ENCODE results near the gene CREBZF. TPM values are rescaled to one million over a fixed set of nuclear protein-coding genes. Genes with fewer than 3 reads are reported as not detected.
"Not testable (repeated sequence)": the region's sequence is repeated elsewhere in the genome, so short reads cannot be mapped to it uniquely, and the experiment has no call there.

CREBZF gene
- total RNA-seq, 2 donors from 2014 or later, result 46.1 to 84.6 TPM

DNA sequence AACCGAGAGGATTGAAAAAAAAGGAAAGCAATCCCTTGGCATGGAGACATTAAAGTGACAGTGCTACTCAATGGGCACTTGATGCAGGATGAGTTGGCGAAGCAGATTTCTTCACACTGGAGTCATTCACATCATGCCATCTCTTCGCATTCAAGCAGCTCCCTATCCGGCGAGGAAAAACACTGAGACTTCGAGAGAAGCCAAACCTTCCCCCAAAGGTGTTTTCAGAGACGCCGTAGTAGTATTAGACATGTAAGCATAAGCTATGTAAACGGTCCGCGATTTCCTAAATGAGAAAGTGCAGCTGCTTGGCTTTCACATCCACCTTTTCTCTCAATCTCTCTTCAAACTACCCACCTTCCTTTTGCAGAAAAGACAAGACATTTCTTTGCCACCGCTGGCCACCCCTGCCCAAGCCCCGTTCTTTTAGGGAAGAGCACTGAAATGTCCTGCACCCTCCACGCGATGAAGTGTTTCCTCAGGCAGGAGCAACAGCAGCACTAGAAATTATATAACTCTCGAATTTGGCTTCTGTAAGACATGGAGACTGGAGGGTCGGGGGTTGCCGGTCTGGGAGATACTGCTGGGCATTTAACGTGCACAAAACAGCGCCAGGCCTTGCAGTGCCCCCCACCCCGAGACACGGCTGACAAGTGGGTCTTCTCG, 37.5 kb downstream of the CREBZF start, which contains the start of gene DLG2:
DLG2 (minus strand) TSS at position 13 of the 666 bp plus-strand sequence.
- Mint-ChIP-seq H3K4me1 (ENCODE audit: low read depth in 2 of 2) (peaks cover 17 to 18% of the 10 kb centered on the region in 2 donors), H3K4me3 (peak within 1 kb of the TSS; percentile 97), H3K27me3 (peaks cover 2 to 15% of the 10 kb centered on the region in 2 donors), H3K27ac (peak within 1 kb of the TSS; percentile 82 to 91), H3K9me3 (no peaks in the 10 kb centered on the region), H3K36me3 (no peaks in the 10 kb centered on the region)
- no peak for DNase-seq (ENCODE audit: low spot score)
- no peak for ATAC-seq

DNA sequence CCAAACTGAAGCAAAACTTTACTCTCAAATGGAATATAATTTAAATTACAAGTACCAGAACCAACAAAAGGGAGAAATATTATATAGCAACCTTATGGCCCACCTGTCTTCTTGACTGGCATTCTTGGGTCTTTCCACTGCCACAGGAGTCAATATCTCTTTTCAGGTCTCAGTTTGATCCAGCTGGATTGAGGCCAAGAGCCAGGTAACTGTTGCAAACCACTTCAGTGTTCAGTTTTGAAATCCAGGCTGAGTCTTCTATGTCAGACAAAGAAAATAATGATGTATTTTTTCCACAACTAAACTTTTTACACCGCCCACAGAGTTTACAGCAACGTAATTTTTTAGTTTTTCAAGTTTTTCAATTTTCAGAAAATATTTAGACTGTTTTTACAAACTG, 38.4 kb downstream of the CREBZF start:
- DNase-seq (ENCODE audit: low spot score), result no peak
- H3K36me3 Mint-ChIP-seq, result no peaks in the 10 kb centered on the region
- H3K4me1 Mint-ChIP-seq (ENCODE audit: low read depth in 2 of 2), result peaks cover 17 to 18% of the 10 kb centered on the region in 2 donors
- peak overlapping the region; percentile 97 for H3K4me3 Mint-ChIP-seq
- H3K27me3 Mint-ChIP-seq, result peaks cover 2 to 15% of the 10 kb centered on the region in 2 donors
- no peaks in the 10 kb centered on the region for H3K9me3 Mint-ChIP-seq
- ATAC-seq, result no peak
- peak overlapping the region in 1 of 2 donors; percentile 91 for H3K27ac Mint-ChIP-seq

DNA sequence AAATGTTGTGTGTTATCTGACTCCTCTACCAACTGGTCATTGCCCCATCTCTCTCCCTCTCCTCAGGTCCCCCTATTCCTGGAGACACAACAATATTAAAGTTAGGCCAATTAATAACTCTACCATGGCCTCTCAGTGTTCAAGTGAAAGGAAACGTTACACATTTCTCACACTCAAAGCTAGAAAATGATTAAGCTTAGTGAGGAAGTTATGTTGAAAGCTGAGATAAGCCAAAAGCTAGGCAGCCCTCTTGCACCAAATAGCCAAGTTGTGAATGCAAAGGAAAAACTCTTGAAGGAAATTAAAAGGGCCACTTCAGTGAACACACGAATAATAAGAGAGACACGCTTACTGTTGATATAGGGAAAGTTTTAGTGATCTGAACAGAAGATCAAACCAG, 44.7 kb downstream of the CREBZF start:
- DNase-seq (ENCODE audit: low spot score), result no peak
- Mint-ChIP-seq H3K36me3 (no peaks in the 10 kb centered on the region), H3K4me3 (no peak overlapping the region), H3K27ac (no peak overlapping the region), H3K27me3 (peaks cover 7 to 14% of the 10 kb centered on the region in 2 donors), H3K9me3 (no peaks in the 10 kb centered on the region), H3K4me1 (ENCODE audit: low read depth in 2 of 2) (peaks cover 4 to 5% of the 10 kb centered on the region in 2 donors)
- no peak for ATAC-seq

DNA sequence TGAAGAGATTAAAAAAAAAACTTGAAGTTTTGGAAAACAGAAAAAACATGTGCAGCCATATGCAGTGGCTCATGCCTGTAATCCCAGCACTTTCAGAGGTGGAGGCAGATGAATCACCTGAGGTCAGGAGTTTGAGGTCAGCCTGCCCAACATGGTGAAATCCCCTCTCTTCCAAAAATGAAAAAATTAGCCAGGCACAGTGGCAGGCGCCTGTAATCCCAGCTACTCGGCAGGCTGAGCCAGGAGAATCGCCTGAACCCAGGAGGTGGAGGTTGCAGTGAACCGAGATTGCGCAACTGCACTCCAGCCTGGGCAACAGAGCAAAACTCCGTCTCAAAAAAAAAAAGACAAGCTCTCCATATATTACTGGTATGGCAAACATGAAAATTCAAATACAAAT, 45.4 kb downstream of the CREBZF start:
- Mint-ChIP-seq H3K9me3 (no peaks in the 10 kb centered on the region), H3K27me3 (peaks cover 4 to 8% of the 10 kb centered on the region in 2 donors), H3K27ac (no peak overlapping the region), H3K4me3 (no peak overlapping the region), H3K36me3 (no peaks in the 10 kb centered on the region), H3K4me1 (ENCODE audit: low read depth in 2 of 2) (peaks cover 4 to 5% of the 10 kb centered on the region in 2 donors)
- ATAC-seq, result no peak
- no peak for DNase-seq (ENCODE audit: low spot score)

DNA sequence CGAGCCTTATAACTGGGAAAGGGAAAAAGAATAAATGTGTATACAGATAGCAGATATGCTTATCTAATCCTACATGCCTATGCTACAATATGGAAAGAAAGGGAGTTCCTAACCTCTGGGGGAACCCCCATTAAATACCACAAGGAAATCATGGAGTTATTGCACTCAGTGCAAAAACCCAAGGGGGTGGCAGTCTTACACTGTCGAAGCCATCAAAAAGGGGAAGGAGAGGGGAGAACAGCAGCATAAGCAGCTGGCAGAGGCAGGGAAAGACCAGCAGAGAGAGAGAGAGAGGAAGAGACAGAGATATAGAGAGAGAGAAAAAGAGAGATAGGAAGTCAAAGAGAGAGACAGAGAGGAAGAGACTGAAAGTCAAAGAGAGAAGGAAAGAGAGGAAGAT, 53.3 kb downstream of the CREBZF start:
- H3K27ac Mint-ChIP-seq; H3K4me1 Mint-ChIP-seq (ENCODE audit: low read depth in 2 of 2); H3K36me3 Mint-ChIP-seq; ATAC-seq; H3K27me3 Mint-ChIP-seq; DNase-seq (ENCODE audit: low spot score); H3K9me3 Mint-ChIP-seq; H3K4me3 Mint-ChIP-seq: not testable (repeated sequence)

Other genes with a start within 250 kb of the CREBZF start
- 1 to 10 TPM; 1.1 to 1.7 TPM for gene DLG2, start 37.8 kb downstream of the CREBZF start, total RNA-seq
- gene TMEM126B, start 36.5 kb downstream of the CREBZF start, total RNA-seq, result 10 to 100 TPM; 43.0 to 43.9 TPM
- gene TMEM126A, start 17.2 kb downstream of the CREBZF start, total RNA-seq, result 10 to 100 TPM; 33.0 to 46.3 TPM
- 1 to 10 TPM; 1.6 to 1.7 TPM for gene CCDC89, start 21.1 kb upstream of the CREBZF start, total RNA-seq
- 10 to 100 TPM; 68.8 to 74.8 TPM for gene SYTL2, start 146.0 kb upstream of the CREBZF start, total RNA-seq
- not detected for gene CCDC83, start 190.3 kb upstream of the CREBZF start, total RNA-seq

Data from natural killer cell treated with Interleukin-12 subunit alpha and Interleukin-12 subunit beta and Interleukin-15 and Interleukin-18, amount 100 ng/mL, for 72 hours (primary cell).